DND-41 (cell line): Measurements from ENCODE around the gene CCN5.

ENCODE experiments used
- CTCF ChIP-seq: IDR thresholded peaks from 2 replicates; pipeline ENCODE4 v1.5.1; 2012; ENCODE audit warnings: borderline replicate concordance, low read length, moderate library complexity, mild to moderate bottlenecking; ENCODE audit not compliant: poor library complexity, severe bottlenecking; ENCODE audit errors: extremely low read depth
- EZH2 ChIP-seq: IDR thresholded peaks from 3 replicates; pipeline ENCODE4 v1.6.1; 2012; ENCODE audit warnings: borderline replicate concordance, low read depth, mild to moderate bottlenecking, moderate library complexity, low read length, inconsistent platforms; ENCODE audit not compliant: severe bottlenecking

- TF ChIP-seq CTCF, result no peak
- no peak for TF ChIP-seq EZH2
These were observed 27.3 kb downstream of the CCN5 start for GRCh38 chr20:44742304-44743079.
